GM12878 (cell line): ENCODE measurements around the gene SGK2. TPM values are rescaled to one million over a fixed set of nuclear protein-coding genes. Genes with fewer than 3 reads are reported as not detected.

ENCODE experiments used
- ATAC-seq: fragments of 200-7000 bp; cut with Tn5 transposase; 3 replicates; pipeline ENCODE4 v1.9.1; 2020; ENCODE audit warnings: mild to moderate bottlenecking, moderate library complexity
- BruUV-seq: library from RNA; stranded (reverse); fragments of 400-500 nt; replicated peaks from 2 replicates; lab custom pipeline; 2021; lab: Mats Ljungman, UMichigan
- CTCF ChIA-PET: fragments of 300-600 bp; sonication (Branson Sonifier 250); formaldehyde crosslinking; extraction: SDS; loops from one replicate; lab custom pipeline; 2021; ENCODE audit warnings: inconsistent platforms; lab: Yijun Ruan, JAX
- POLR2A ChIA-PET: fragments of 350-600 bp; formaldehyde crosslinking; extraction: SDS; loops from one replicate; lab custom pipeline; 2021; ENCODE audit warnings: inconsistent platforms; lab: Charles Lee
- RAD21 ChIA-PET: fragments of 300-600 bp; sonication (Branson Sonifier 250); formaldehyde crosslinking; loops from one replicate; lab custom pipeline; 2023; ENCODE audit warnings: antibody characterized with exemption; ENCODE audit not compliant: unreplicated experiment; lab: Charles Lee
- SMC1A ChIA-PET: fragments of 300-600 bp; sonication (Branson Sonifier 250); formaldehyde crosslinking; loops from one replicate; lab custom pipeline; 2023; ENCODE audit not compliant: unreplicated experiment, uncharacterized antibody; lab: Charles Lee
- DNase-seq: peaks from one replicate; pipeline ENCODE4 v3.0.0-alpha.2; 2011; ENCODE audit warnings: low read depth, low spot score
- FAIRE-seq: peaks from 3 replicates; lab custom pipeline; 2011; peaks lifted over from hg19 to GRCh38; lab: Jason Lieb, UNC
- H2AFZ ChIP-seq: 2 replicates; pipeline ENCODE4 v1.6.0; 2011; ENCODE audit warnings: low read depth, low read length, control low read depth; ENCODE audit not compliant: control insufficient read depth
- H3K27ac ChIP-seq: 2 replicates; pipeline ENCODE4 v1.5.1; 2011; ENCODE audit warnings: control low read depth; ENCODE audit not compliant: control insufficient read depth, insufficient read depth
- H3K27me3 ChIP-seq, 2 experiments: replicated peaks in 1 of 2; 2 replicates each; pipeline versions ENCODE4 v1.6.0 to v1.6.1; 2011; ENCODE audit warnings: low read length in 1 of 2; ENCODE audit not compliant: control insufficient read depth in 2 of 2, insufficient read depth in 2 of 2
- H3K36me3 ChIP-seq, 2 experiments: 2 replicates each; pipeline ENCODE4 v1.5.1; 2011; ENCODE audit warnings: low read length in 1 of 2; ENCODE audit not compliant: control insufficient read depth in 2 of 2, insufficient read depth in 2 of 2
- H3K4me1 ChIP-seq: 2 replicates; pipeline ENCODE4 v1.6.1; 2011; ENCODE audit warnings: mild to moderate bottlenecking, low read length, moderate library complexity, mixed read lengths; ENCODE audit not compliant: control insufficient read depth, insufficient read depth
- H3K4me2 ChIP-seq: 2 replicates; pipeline ENCODE4 v1.6.0; 2011; ENCODE audit warnings: control low read depth; ENCODE audit not compliant: control insufficient read depth, insufficient read depth
- H3K4me3 ChIP-seq: fragments of 200-600 bp; sonication (generic); 2 replicates; pipeline ENCODE4 v1.5.1; 2016
- H3K79me2 ChIP-seq: 2 replicates; pipeline ENCODE4 v1.6.0; 2011; ENCODE audit warnings: low read length; ENCODE audit not compliant: control insufficient read depth, insufficient read depth
- H3K9ac ChIP-seq: 2 replicates; pipeline ENCODE4 v1.8.0; 2011; ENCODE audit warnings: low read length, control low read depth, mixed read lengths; ENCODE audit not compliant: control insufficient read depth, insufficient read depth
- H3K9me3 ChIP-seq: replicated peaks from 3 replicates; pipeline ENCODE4 v1.5.1; 2011; ENCODE audit warnings: mild to moderate bottlenecking, low read length; ENCODE audit not compliant: control insufficient read depth, insufficient read depth
- H4K20me1 ChIP-seq: 2 replicates; pipeline ENCODE4 v1.6.0; 2011; ENCODE audit not compliant: control insufficient read depth, insufficient read depth
- CEBPZ ChIP-seq: fragments of 150-350 bp; IDR thresholded peaks from 2 replicates; pipeline ENCODE4 v1.6.1; 2016; ENCODE audit warnings: low read depth, low read length
- CTCF ChIP-seq, 3 experiments: IDR thresholded peaks in 2 of 3; conservative IDR thresholded peaks in 1 of 3; 2 replicates each; pipeline ENCODE4 v1.5.1; 2011; ENCODE audit warnings: low read depth in 3 of 3, low read length in 3 of 3, mild to moderate bottlenecking in 3 of 3, control low read depth in 2 of 3, moderate library complexity in 2 of 3, inconsistent platforms in 1 of 3, mixed read lengths in 1 of 3; ENCODE audit not compliant: control insufficient read depth in 2 of 3, insufficient read depth in 1 of 3; ENCODE audit errors: extremely low read depth in 1 of 3
- FOXM1 ChIP-seq: IDR thresholded peaks from 2 replicates; pipeline ENCODE4 v1.6.1; 2012; ENCODE audit warnings: low read depth, mild to moderate bottlenecking, inconsistent platforms, low read length, moderate library complexity
- PKNOX1 ChIP-seq: fragments of 450-650 bp; IDR thresholded peaks from 2 replicates; pipeline ENCODE4 v1.6.1; 2016; ENCODE audit warnings: mild to moderate bottlenecking
- SMC3 ChIP-seq: IDR thresholded peaks from 2 replicates; pipeline ENCODE4 v1.6.1; 2011; ENCODE audit warnings: low read length, improper control_type of control experiment, borderline replicate concordance
- SUPT20H ChIP-seq: IDR thresholded peaks from 2 replicates; pipeline ENCODE4 v1.6.1; 2011; ENCODE audit warnings: low read depth, mild to moderate bottlenecking, low read length, moderate library complexity, borderline replicate concordance; ENCODE audit not compliant: control insufficient read depth
- ZNF217 ChIP-seq: fragments of 450-650 bp; IDR thresholded peaks from 2 replicates; pipeline ENCODE4 v1.6.1; 2017; ENCODE audit warnings: antibody characterized with exemption, mild to moderate bottlenecking
- ZNF384 ChIP-seq: IDR thresholded peaks from 2 replicates; pipeline ENCODE4 v1.6.1; 2012; ENCODE audit warnings: low read depth, mild to moderate bottlenecking, low read length, improper control_type of control experiment, borderline replicate concordance
- ZNF687 ChIP-seq: fragments of 450-650 bp; IDR thresholded peaks from 2 replicates; pipeline ENCODE4 v1.6.1; 2017; ENCODE audit warnings: mild to moderate bottlenecking, moderate library complexity
- WGBS: methylation state at CpG from one replicate; pipeline ENCODE4 v1.1.6; 2016; ENCODE audit warnings: low lambda C conversion rate; ENCODE audit not compliant: insufficient replicate concordance, insufficient coverage; ENCODE audit errors: missing lambda C conversion rate; 5-methylcytosine and 5-hydroxymethylcytosine counted together
- in situ Hi-C: fragments of 300-500 bp; cut with MboI; formaldehyde crosslinking; loops from 9 replicates; pipeline ENCODE4 v1.14.3; 2018; ENCODE audit warnings: mixed read lengths
- intact Hi-C: fragments of 100-400 bp; cut with micrococcal nuclease; formaldehyde crosslinking; loops from one replicate; pipeline ENCODE4 v1.14.2; 2022; ENCODE audit not compliant: unreplicated experiment
- polyA plus RNA-seq, 11 experiments: library from polyadenylated mRNA; depleted of rRNA in 4 of 11; unstranded in 6 of 11; stranded (reverse) in 5 of 11; fragments of >200 nt; fragmentation: Nextera tagmentation in 4 of 11; fragmentation: Illumina TruSeq in 1 of 11; extraction: Ambion mirVana in 4 of 11; extraction: Trizol in 1 of 11; gene quantifications; 1 replicate in 1 of 11; 2 replicates in 10 of 11; pipeline versions ENCODE4 v1.2.1 to v1.2.3, GENCODE V29; 2011 to 2016; ENCODE audit warnings: inconsistent platforms in 2 of 11, missing spikeins in 2 of 11, low read depth in 1 of 11
- total RNA-seq, 4 experiments: library from RNA; depleted of rRNA in 3 of 4; stranded (reverse); fragments of >200 nt in 3 of 4; fragmentation: Illumina TruSeq in 1 of 4; extraction: Trizol in 1 of 4; gene quantifications; 2 replicates each; pipeline versions ENCODE4 v1.2.1 to v1.2.3, GENCODE V29; 2013 to 2021

Gene SGK2
- total and polyA plus RNA-seq, 10 of the 15 experiments (the other 5 are each of a cell fraction or from before 2014, with no cell fraction given) = 0.04 to 0.96 (median 0.22) TPM; not detected in 3

GRCh38 chr20:43563429-43563828, 4.6 kb downstream of the SGK2 start (continued):
- TF ChIP-seq CTCF (IDR thresholded peaks at IDR 0.05 in 2 of 3, conservative IDR thresholded peaks at IDR 0.05 in 1 of 3; ENCODE audit: control insufficient read depth in 2 of 3, extremely low read depth in 1 of 3, insufficient read depth in 1 of 3, low read depth in 3 of 3, low read length in 3 of 3) (peak in 2 of 3 experiments; percentile 21 to 24; a peak in 2 of 6 replicates), ZNF384 (no peak), CEBPZ (no peak), FOXM1 (no peak), SMC3 (peak; percentile 21; the same call in 1 of the 2 replicates)

- Histone ChIP-seq H3K27ac (no peak overlapping the region), H2AFZ (no peak overlapping the region), H3K9me3 (no peaks in the 10 kb centered on the region), H3K4me2 (no peak overlapping the region), H3K9ac (no peak overlapping the region), H3K4me3 (no peak overlapping the region), H3K4me1 (no peaks in the 10 kb centered on the region), H3K27me3 (no peaks in the 10 kb centered on the region), H3K36me3 (no peaks in the 10 kb centered on the region), H4K20me1 (no peaks in the 10 kb centered on the region), H3K79me2 (no peaks in the 10 kb centered on the region)
- 53% methylated on average over 7 of the region's 7 CpGs for WGBS
- FAIRE-seq (no peak), ATAC-seq (no peak), DNase-seq (no peak)
- SMC1A ChIA-PET = no interaction called here
- RAD21 ChIA-PET = interaction anchor here (0.7 kb wide), 2 partner anchors 89 to 186 kb away, joined by 3 read pairs; no protein-coding TSS in a partner anchor
- CTCF ChIA-PET = interaction anchor here (0.7 to 2.0 kb wide), 2 partner anchors 128 to 185 kb away, joined by 3 to 16 read pairs; no protein-coding TSS in a partner anchor
- no TSS peak for BruUV-seq
- in situ Hi-C loops = no loop called here
- POLR2A ChIA-PET = no interaction called here
- intact Hi-C loops = no loop called here
- TF ChIP-seq ZNF217 = no peak
- no peak for TF ChIP-seq PKNOX1
- TF ChIP-seq SUPT20H = no peak
- TF ChIP-seq ZNF687 = no peak
These were observed 5.2 kb downstream of the SGK2 start for GRCh38 chr20:43563991-43564390.
